KOPT-K1 (cell line): ENCODE results near the gene PRKCQ.
"Not testable (repeated sequence)": the region's sequence is repeated elsewhere in the genome, so short reads cannot be mapped to it uniquely, and the experiment has no call there.

Experiments used
- H3K27ac ChIP-seq: fragments of 200-600 bp; sonication (generic); 2 replicates; pipeline ENCODE4 v1.5.1; 2016; ENCODE audit warnings: antibody characterized with exemption, mild to moderate bottlenecking, low read depth, low read length; ENCODE audit not compliant: poor library complexity, severe bottlenecking
- H3K36me3 ChIP-seq: fragments of 200-600 bp; sonication (generic); 2 replicates; pipeline ENCODE4 v1.5.1; 2017; ENCODE audit warnings: antibody characterized with exemption, mild to moderate bottlenecking, low read length, moderate library complexity; ENCODE audit not compliant: insufficient read depth
- H3K9me3 ChIP-seq: fragments of 200-600 bp; sonication (generic); 2 replicates; pipeline ENCODE4 v1.5.1; 2017; ENCODE audit warnings: antibody characterized with exemption, low read length, mild to moderate bottlenecking; ENCODE audit not compliant: insufficient read depth, poor library complexity, severe bottlenecking

The PRKCQ gene

GRCh38 chr10:6487920-6488319 lies 92.2 kb downstream of the PRKCQ start:
- Histone ChIP-seq H3K27ac (no peak overlapping the region), H3K36me3 (peaks cover 97% of the 10 kb centered on the region), H3K9me3 (no peaks in the 10 kb centered on the region)

DNA sequence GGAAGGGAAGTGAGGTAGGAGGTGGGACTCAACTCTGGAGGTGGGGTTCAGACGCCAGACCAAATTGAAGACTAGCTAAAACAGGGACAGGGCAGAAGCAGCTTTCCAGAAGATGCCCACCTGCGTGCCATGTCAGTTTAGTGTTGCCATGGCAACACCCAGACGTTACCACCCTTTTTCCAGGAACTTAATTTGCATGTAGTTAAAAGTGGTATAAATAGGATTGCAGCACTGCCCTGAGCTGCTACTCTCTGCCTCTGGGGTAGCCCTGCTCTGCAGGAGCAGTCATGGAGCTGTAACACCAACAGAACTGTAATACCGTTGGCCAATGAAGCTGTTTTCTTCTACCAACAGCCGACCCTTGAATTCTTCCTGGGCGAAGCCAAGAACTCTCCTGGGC lies 93.8 kb downstream of the PRKCQ start:
- Histone ChIP-seq H3K36me3 (peaks cover 97% of the 10 kb centered on the region), H3K27ac (peak overlapping the region; percentile 65), H3K9me3 (no peaks in the 10 kb centered on the region)

GRCh38 chr10:6482737-6483357 lies 97.2 kb downstream of the PRKCQ start:
- Histone ChIP-seq H3K36me3 (peaks cover 98% of the 10 kb centered on the region), H3K27ac (peak overlapping the region; percentile 66), H3K9me3 (no peaks in the 10 kb centered on the region)

- H3K9me3 ChIP-seq: no peaks in the 10 kb centered on the region
- no peak overlapping the region for H3K27ac ChIP-seq
- H3K36me3 ChIP-seq: peaks cover 75% of the 10 kb centered on the region
Observed at GRCh38 chr10:6478722-6479121, 101.4 kb downstream of the PRKCQ start.

DNA sequence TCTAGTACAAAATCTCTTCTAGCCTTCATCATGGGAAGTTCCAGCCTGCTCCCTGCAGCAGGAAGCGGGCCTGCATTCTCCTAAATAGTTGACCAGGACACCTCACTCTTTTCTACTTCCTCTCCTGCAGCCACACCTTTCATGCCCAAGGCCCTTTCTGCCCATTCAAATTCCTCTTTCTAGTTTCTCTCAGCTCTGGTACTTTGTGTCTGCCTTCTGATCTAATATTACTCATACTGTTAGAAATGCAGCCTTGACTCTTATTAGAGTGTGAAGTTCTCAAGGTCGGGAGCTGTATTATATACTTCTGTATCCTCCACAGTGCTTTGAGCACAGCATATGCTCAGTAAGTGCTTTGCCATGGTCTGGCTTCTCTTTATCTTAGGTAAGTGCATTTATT lies 103.1 kb downstream of the PRKCQ start:
- peak overlapping the region; percentile 54 for H3K27ac ChIP-seq
- peaks cover 59% of the 10 kb centered on the region for H3K36me3 ChIP-seq
- H3K9me3 ChIP-seq: no peaks in the 10 kb centered on the region

DNA sequence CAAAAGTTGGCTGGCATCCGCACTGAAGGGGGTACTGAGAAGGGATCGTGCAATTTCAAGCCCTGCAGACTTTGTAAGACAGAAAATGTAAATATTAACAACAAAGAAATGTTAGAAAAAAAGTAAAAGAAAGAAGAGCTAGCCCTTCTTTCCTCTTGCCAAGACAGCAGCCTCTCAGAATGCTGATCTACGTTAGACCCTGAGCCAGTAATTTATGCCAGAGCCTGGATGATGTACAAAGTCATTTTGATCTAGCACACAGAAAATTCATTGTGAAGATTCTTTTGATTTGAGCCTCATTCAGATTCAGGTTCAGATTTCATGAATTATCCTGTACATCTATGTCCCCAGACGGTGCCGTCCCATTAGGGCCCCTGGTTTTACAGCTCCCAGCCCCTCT lies 105.2 kb downstream of the PRKCQ start:
- H3K9me3 ChIP-seq: no peaks in the 10 kb centered on the region
- peak overlapping the region; percentile 99 for H3K27ac ChIP-seq
- peaks cover 57% of the 10 kb centered on the region for H3K36me3 ChIP-seq

DNA sequence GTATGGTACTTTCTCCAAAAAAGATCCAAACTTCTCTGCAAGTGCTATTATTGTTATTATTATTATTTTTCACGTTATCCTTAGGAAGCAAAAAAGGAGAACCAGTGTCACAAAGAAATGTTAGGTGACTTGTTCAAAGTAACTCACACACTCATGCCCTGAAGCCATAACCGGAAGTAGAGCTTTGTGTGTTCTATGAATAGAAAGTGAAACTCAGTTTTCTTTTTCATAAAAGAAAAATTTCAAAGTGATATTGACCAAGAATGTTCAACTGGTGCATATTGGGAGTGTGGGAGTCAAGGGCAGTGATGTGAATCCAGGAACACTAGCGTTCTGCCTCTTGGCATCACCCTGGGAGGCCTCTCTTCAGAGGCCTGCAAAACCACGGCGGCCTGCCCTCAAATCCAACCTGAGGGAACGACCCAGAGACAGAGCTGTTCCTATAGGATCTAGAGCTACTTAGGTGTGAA lies 106.1 kb downstream of the PRKCQ start:
- Histone ChIP-seq H3K9me3 (no peaks in the 10 kb centered on the region), H3K27ac (peak overlapping the region; percentile 99), H3K36me3 (peaks cover 58% of the 10 kb centered on the region)

DNA sequence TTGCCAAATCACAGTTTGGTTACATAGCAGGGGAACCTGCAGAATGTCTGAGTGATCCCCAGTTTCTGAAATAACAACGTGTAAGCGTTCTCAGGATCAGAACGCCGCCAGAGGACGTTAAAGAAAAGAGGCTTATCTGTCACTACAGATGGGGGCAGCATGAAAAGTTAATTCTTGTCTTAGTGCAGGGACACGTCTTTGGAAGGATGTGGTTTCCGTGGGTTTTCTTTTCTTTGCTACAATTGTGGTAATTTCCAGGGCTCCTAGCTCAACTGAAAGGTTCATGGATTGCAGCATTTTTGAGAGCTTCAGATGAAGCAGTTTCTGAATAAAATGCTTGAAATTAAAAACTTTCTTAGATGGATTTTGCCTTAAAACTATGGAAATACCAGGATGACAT lies 106.6 kb downstream of the PRKCQ start:
- Histone ChIP-seq H3K9me3 (no peaks in the 10 kb centered on the region), H3K36me3 (peaks cover 54% of the 10 kb centered on the region), H3K27ac (peak overlapping the region; percentile 99)

DNA sequence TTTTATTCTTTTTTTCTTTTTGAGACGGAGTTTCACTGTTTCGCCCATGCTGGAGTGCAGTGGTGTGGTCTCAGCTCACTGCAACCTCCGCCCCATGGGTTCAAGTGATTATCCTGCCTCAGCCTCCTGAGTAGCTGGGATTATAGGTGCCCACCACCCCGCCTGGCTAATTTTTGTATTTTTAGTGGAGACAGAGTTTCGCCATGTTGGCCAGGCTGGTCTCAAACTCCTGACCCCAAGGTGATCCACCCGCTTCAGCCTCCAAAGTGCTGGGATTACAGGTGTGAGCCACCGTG lies 107.4 kb downstream of the PRKCQ start:
- Histone ChIP-seq H3K27ac (peak overlapping the region; percentile 99), H3K36me3 (peaks cover 53% of the 10 kb centered on the region)
- not testable (repeated sequence) for H3K9me3 ChIP-seq

DNA sequence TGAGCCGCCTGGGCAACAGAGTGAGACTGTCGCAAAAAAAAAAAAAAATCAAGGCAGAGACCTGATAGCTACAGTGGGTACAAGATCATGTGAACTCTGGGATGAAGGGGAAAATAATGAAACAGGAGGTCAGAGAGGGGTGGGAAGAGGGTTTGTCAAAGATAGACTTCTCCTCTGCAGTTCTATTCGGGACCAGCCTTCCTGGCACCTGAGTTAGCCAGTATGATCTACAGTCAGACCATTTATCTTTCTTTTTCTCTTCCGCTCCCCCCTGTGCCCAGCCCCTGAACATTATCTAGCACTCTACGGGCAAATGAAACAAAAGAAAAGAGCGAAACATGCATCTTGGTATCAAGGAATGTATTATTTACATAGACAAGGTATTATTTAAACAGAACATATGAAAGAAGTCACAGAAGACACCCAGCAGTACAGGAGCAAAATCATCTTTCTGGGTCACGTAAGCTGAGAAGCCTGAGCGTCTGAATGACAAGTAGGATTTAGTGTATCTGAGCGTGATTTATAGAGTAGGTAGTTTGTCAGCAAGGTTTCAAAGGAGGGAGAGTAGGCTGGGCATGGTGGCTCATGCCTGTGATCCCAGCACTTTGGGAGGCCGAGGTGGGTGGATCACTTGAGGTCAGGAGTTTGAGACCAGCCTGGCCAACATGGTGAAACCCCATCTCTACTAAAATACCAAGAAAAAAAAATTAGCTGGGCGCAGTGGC lies 109.0 kb downstream of the PRKCQ start:
- Histone ChIP-seq H3K27ac (peak overlapping the region; percentile 99), H3K36me3 (peaks cover 56% of the 10 kb centered on the region), H3K9me3 (no peaks in the 10 kb centered on the region)

DNA sequence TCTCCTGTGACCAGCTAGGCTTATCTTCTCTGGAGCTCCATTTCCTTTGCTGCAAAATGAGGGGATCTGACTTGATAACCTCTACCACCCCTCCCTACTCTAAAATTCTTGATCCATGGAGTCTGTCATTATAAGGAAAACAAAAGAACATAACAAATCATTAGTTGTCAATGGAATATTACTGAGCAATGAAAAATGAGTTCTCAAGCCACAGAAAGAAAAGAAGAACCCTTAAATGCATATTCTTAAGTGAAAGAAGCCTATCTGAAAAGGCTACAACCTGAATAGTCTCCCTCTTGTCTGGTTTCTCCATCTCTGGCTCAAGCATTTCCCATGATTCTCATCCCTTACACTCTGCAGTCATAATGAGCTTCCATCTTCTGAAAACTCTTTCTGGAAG lies 110.4 kb downstream of the PRKCQ start:
- Histone ChIP-seq H3K9me3 (no peaks in the 10 kb centered on the region), H3K36me3 (peaks cover 67% of the 10 kb centered on the region), H3K27ac (peak overlapping the region; percentile 99)

DNA sequence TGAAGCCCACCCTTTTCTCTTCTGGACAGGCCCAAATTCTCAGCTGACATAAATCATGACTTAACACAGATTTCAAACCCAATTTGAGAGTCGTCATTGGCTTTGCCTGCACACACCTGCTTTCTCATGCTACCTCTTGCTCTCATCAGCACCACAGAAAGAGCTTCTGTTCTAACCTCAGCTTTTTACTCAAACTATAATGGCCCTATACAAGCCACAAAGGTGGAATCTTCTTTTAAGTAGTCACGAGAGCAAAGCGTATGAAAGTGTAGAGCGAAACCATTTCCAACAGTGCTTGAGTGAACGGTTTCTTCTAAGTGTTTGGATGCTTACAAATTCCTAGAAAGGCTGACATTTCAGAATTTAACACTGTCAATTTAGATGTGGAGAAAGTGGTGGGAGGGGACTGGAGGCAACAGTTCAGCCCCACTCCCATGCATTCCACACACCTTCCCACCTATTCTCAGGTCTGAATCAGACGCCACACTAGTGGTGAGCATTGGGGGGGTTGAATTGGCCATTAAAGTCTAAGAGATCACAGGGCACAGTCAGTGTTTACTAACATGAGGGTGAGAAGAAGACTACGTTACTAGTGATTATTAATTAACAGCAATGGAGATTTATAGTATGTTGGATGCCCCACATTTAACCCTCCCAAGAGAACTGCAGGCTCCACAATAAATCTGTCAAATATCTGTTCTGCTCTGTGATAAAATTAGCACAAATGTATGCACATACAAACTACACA lies 114.0 kb downstream of the PRKCQ start:
- Histone ChIP-seq H3K36me3 (peaks cover 95% of the 10 kb centered on the region), H3K9me3 (no peaks in the 10 kb centered on the region), H3K27ac (no peak overlapping the region)

DNA sequence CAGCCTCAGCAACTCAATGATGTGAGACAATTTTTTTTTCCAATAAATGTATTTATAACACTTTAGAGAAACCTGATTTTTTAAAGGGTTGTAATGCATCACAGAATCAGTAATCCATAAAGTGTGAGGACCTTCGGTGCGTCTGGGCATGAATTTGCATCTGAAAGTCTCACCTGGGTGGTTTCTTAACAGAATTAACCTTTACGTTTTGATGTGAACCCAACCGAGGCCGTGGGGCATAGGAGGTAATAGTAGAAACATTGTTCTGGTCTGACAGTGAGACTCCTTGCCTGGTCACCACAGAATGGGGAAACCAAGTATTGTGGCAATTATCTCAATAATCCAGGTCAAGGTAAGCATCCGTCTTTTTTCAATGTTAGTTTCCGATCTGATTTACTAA lies 114.6 kb downstream of the PRKCQ start:
- Histone ChIP-seq H3K9me3 (peaks cover 6% of the 10 kb centered on the region), H3K27ac (no peak overlapping the region), H3K36me3 (peaks cover 95% of the 10 kb centered on the region)

- H3K36me3 ChIP-seq: peaks cover 95% of the 10 kb centered on the region
Observed at GRCh38 chr10:6464862-6465430, 115.1 kb downstream of the PRKCQ start.

GRCh38 chr10:6463366-6463765 lies 116.7 kb downstream of the PRKCQ start:
- no peak overlapping the region for H3K27ac ChIP-seq
- peaks cover 19% of the 10 kb centered on the region for H3K9me3 ChIP-seq
- peaks cover 99% of the 10 kb centered on the region for H3K36me3 ChIP-seq

More at GRCh38 chr10:6464862-6465430, 115.1 kb downstream of the PRKCQ start:
- H3K9me3 ChIP-seq: peaks cover 11% of the 10 kb centered on the region
- no peak overlapping the region for H3K27ac ChIP-seq
